H1 (cell line): ENCODE results near the gene TXNDC5. TPM values are rescaled to one million over a fixed set of nuclear protein-coding genes. Genes with fewer than 3 reads are reported as not detected.

Source experiments
- CTCF ChIA-PET: fragments of 300-600 bp; sonication (Branson Sonifier 250); formaldehyde crosslinking; loops from one replicate; lab custom pipeline; 2021; ENCODE audit not compliant: partially characterized antibody; lab: Charles Lee
- POLR2A ChIA-PET: fragments of 300-600 bp; sonication (Branson Sonifier 250); formaldehyde crosslinking; loops from one replicate; lab custom pipeline; 2021; ENCODE audit warnings: inconsistent platforms; ENCODE audit not compliant: partially characterized antibody; lab: Charles Lee
- DNase-seq, 2 experiments: peaks; one replicate each; pipeline versions ENCODE4 v3.0.0 to v3.0.0-alpha.2; 2010 to 2022; ENCODE audit warnings: low spot score in 2 of 2, low read depth in 1 of 2, mixed read lengths in 1 of 2
- FAIRE-seq: peaks from 2 replicates; lab custom pipeline; 2011; peaks lifted over from hg19 to GRCh38; lab: Jason Lieb, UNC
- H2AFZ ChIP-seq: 2 replicates; pipeline ENCODE4 v1.8.1; 2012; ENCODE audit warnings: low read length, inconsistent platforms
- H2AK5ac ChIP-seq: 2 replicates; pipeline ENCODE4 v1.6.1; 2013; ENCODE audit warnings: low read depth, low read length
- H2BK120ac ChIP-seq: replicated peaks from 2 replicates; pipeline ENCODE3; 2013; ENCODE audit warnings: low read depth, low read length, inconsistent platforms
- H2BK12ac ChIP-seq: 2 replicates; pipeline ENCODE4 v1.6.1; 2013; ENCODE audit warnings: low read depth, low read length
- H2BK15ac ChIP-seq: 2 replicates; pipeline ENCODE4 v1.6.1; 2013; ENCODE audit warnings: low read length
- H2BK20ac ChIP-seq: 2 replicates; pipeline ENCODE4 v1.6.1; 2013; ENCODE audit warnings: low read length
- H2BK5ac ChIP-seq: 2 replicates; pipeline ENCODE4 v1.6.1; 2013; ENCODE audit warnings: low read depth, low read length
- H3K14ac ChIP-seq: 2 replicates; pipeline ENCODE4 v1.6.1; 2013; ENCODE audit warnings: inconsistent platforms; ENCODE audit not compliant: insufficient read length
- H3K18ac ChIP-seq: 2 replicates; pipeline ENCODE4 v1.6.1; 2013; ENCODE audit warnings: low read length; ENCODE audit errors: extremely low read depth
- H3K23ac ChIP-seq: 2 replicates; pipeline ENCODE4 v1.6.1; 2013; ENCODE audit warnings: inconsistent platforms; ENCODE audit not compliant: insufficient read length
- H3K23me2 ChIP-seq: 2 replicates; pipeline ENCODE4 v1.6.1; 2013; ENCODE audit warnings: low read depth, low read length
- H3K27ac ChIP-seq: 2 replicates; pipeline ENCODE4 v1.6.1; 2011; ENCODE audit warnings: low read depth, low read length, inconsistent platforms
- H3K27me3 ChIP-seq, 4 experiments: replicated peaks in 1 of 4; 1 replicate in 1 of 4; 2 replicates in 3 of 4; pipeline versions ENCODE4 v1.6.1 to v1.8.1; 2011 to 2013; ENCODE audit warnings: low read length in 3 of 4, mild to moderate bottlenecking in 3 of 4, inconsistent platforms in 2 of 4, mixed read lengths in 2 of 4, moderate library complexity in 1 of 4; ENCODE audit not compliant: control insufficient read depth in 3 of 4, insufficient read depth in 3 of 4; ENCODE audit errors: extremely low read depth in 1 of 4
- H3K36me3 ChIP-seq, 4 experiments: 2 replicates each; pipeline versions ENCODE4 v1.6.1 to v1.8.1; 2011 to 2013; ENCODE audit warnings: mild to moderate bottlenecking in 4 of 4, low read length in 3 of 4, moderate library complexity in 2 of 4, control low read depth in 1 of 4, inconsistent platforms in 1 of 4; ENCODE audit not compliant: insufficient read depth in 4 of 4, control insufficient read depth in 2 of 4
- H3K4ac ChIP-seq: replicated peaks from 2 replicates; pipeline ENCODE3; 2013; ENCODE audit warnings: low read length, low read depth, mixed read lengths, inconsistent platforms; ENCODE audit not compliant: insufficient read length
- H3K4me1 ChIP-seq, 4 experiments: replicated peaks in 1 of 4; 1 replicate in 1 of 4; 2 replicates in 3 of 4; pipeline versions ENCODE4 v1.6.1 to v1.8.1; 2011 to 2013; ENCODE audit warnings: low read length in 3 of 4, inconsistent platforms in 2 of 4, mixed read lengths in 1 of 4; ENCODE audit not compliant: insufficient read depth in 4 of 4, control insufficient read depth in 3 of 4
- H3K4me2 ChIP-seq, 2 experiments: 2 replicates each; pipeline versions ENCODE4 v1.6.1 to v1.8.1; 2011 to 2013; ENCODE audit warnings: low read depth in 2 of 2, low read length in 2 of 2, control low read depth in 1 of 2, inconsistent platforms in 1 of 2, mild to moderate bottlenecking in 1 of 2; ENCODE audit not compliant: insufficient read depth in 1 of 2
- H3K4me3 ChIP-seq, 4 experiments: fragments of 200-600, 300-600 bp in 1 of 4; sonication (generic), shearing (Covaris generic), sonication (Bioruptor Twin) in 1 of 4; 2 replicates each; pipeline versions ENCODE4 v1.5.1 to v1.8.1; 2011 to 2016; ENCODE audit warnings: low read length in 4 of 4, low read depth in 3 of 4, control low read depth in 2 of 4, inconsistent platforms in 2 of 4, mild to moderate bottlenecking in 2 of 4, mixed read lengths in 1 of 4, moderate library complexity in 1 of 4; ENCODE audit not compliant: insufficient read depth in 2 of 4; ENCODE audit errors: extremely low read depth in 1 of 4
- H3K56ac ChIP-seq: replicated peaks from 2 replicates; pipeline ENCODE3; 2013; ENCODE audit warnings: low read depth, mild to moderate bottlenecking, mixed read lengths, low read length, inconsistent platforms; ENCODE audit not compliant: insufficient read length
- H3K79me1 ChIP-seq: 2 replicates; pipeline ENCODE4 v1.6.1; 2013; ENCODE audit warnings: low read depth, low read length, control low read depth
- H3K79me2 ChIP-seq, 2 experiments: 2 replicates each; pipeline versions ENCODE4 v1.6.1 to v1.8.1; 2012 to 2013; ENCODE audit warnings: low read length in 2 of 2, mild to moderate bottlenecking in 2 of 2, inconsistent platforms in 1 of 2; ENCODE audit not compliant: insufficient read depth in 2 of 2, control insufficient read depth in 1 of 2
- H3K9ac ChIP-seq, 4 experiments: replicated peaks in 1 of 4; 1 replicate in 1 of 4; 2 replicates in 3 of 4; pipeline versions ENCODE4 v1.6.1 to v1.8.1; 2011 to 2013; ENCODE audit warnings: low read depth in 3 of 4, low read length in 3 of 4, control low read depth in 2 of 4, mild to moderate bottlenecking in 2 of 4, moderate library complexity in 2 of 4, inconsistent platforms in 1 of 4; ENCODE audit errors: extremely low read depth in 1 of 4
- H3K9me3 ChIP-seq, 2 experiments: 2 replicates each; pipeline versions ENCODE4 v1.6.1 to v1.8.1; 2012 to 2013; ENCODE audit warnings: mild to moderate bottlenecking in 2 of 2, moderate library complexity in 2 of 2, control low read depth in 1 of 2, inconsistent platforms in 1 of 2, low read depth in 1 of 2, low read length in 1 of 2, mixed read lengths in 1 of 2; ENCODE audit not compliant: insufficient read depth in 2 of 2
- H4K20me1 ChIP-seq, 2 experiments: replicated peaks in 1 of 2; 2 replicates each; pipeline versions ENCODE3 to v1.8.1; 2011 to 2013; ENCODE audit warnings: inconsistent platforms in 2 of 2, low read length in 2 of 2, mild to moderate bottlenecking in 1 of 2; ENCODE audit not compliant: insufficient read depth in 2 of 2, control insufficient read depth in 1 of 2
- H4K5ac ChIP-seq: 2 replicates; pipeline ENCODE4 v1.6.1; 2013; ENCODE audit warnings: low read length, low read depth, mixed read lengths, inconsistent platforms; ENCODE audit not compliant: insufficient read length
- H4K8ac ChIP-seq: 2 replicates; pipeline ENCODE4 v1.8.0; 2013; ENCODE audit warnings: mild to moderate bottlenecking, moderate library complexity, low read length, inconsistent platforms; ENCODE audit not compliant: insufficient read depth; ENCODE audit errors: extremely low read depth
- H4K91ac ChIP-seq: replicated peaks from 2 replicates; pipeline ENCODE3; 2013; ENCODE audit warnings: low read length, mixed read lengths, inconsistent platforms; ENCODE audit not compliant: insufficient read length
- BCL11A ChIP-seq, 2 experiments: IDR thresholded peaks; one replicate each; pipeline ENCODE4 v1.6.1; 2011; ENCODE audit warnings: low read depth in 2 of 2, low read length in 2 of 2, mild to moderate bottlenecking in 2 of 2
- KDM1A ChIP-seq: fragments of 200-600, 300-600 bp; sonication (generic); IDR thresholded peaks from 2 replicates; pipeline ENCODE4 v1.7.1; 2016; ENCODE audit warnings: mild to moderate bottlenecking, low read length, borderline replicate concordance
- SRF ChIP-seq: IDR thresholded peaks from 2 replicates; pipeline ENCODE4 v1.6.1; 2011; ENCODE audit warnings: mild to moderate bottlenecking, low read depth, low read length, moderate library complexity
- SUZ12 ChIP-seq: fragments of 200-600 bp; sonication (generic); IDR thresholded peaks from 2 replicates; pipeline ENCODE4 v1.6.1; 2012; ENCODE audit warnings: mild to moderate bottlenecking, inconsistent platforms, low read length, moderate library complexity, mixed read lengths
- TBP ChIP-seq: IDR thresholded peaks from 2 replicates; pipeline ENCODE4 v1.6.1; 2011; ENCODE audit warnings: low read depth, low read length, improper control_type of control experiment
- TEAD4 ChIP-seq: IDR thresholded peaks from 2 replicates; pipeline ENCODE4 v1.6.1; 2012; ENCODE audit warnings: low read depth, low read length, inconsistent platforms, mixed read lengths
- WGBS, 2 experiments: shearing (Covaris generic) in 1 of 2; methylation state at CpG; one replicate each; pipeline versions ENCODE4 v1.1.6 to v1.1.7; 2013 to 2015; ENCODE audit warnings: low lambda C conversion rate in 2 of 2, mixed read lengths in 2 of 2, inconsistent platforms in 1 of 2, low coverage in 1 of 2, missing lambda C conversion rate in 1 of 2; ENCODE audit not compliant: insufficient replicate concordance in 2 of 2, insufficient coverage in 1 of 2, insufficient read length in 1 of 2; ENCODE audit errors: extremely low coverage in 1 of 2, missing lambda C conversion rate in 1 of 2; 5-methylcytosine and 5-hydroxymethylcytosine counted together
- polyA plus RNA-seq, 7 experiments: library from polyadenylated mRNA; depleted of rRNA in 3 of 7; stranded (reverse) in 5 of 7; unstranded in 2 of 7; fragments of >200 nt in 5 of 7; fragments of 200-250 nt in 2 of 7; gene quantifications; 1 replicate in 5 of 7; 2 replicates in 1 of 7; 4 replicates in 1 of 7; pipeline versions ENCODE4 v1.2.1 to v1.2.3, GENCODE V29; 2011 to 2013; ENCODE audit warnings: missing spikeins in 2 of 7, mixed read lengths in 2 of 7
- total RNA-seq: library from RNA; stranded (reverse); fragmentation: NEBNext Ultra II Directional; extraction: Animal tissue kit (Norgen Biotek cat#: 25700); gene quantifications from 2 replicates; pipeline ENCODE4 v1.2.1, GENCODE V29; 2021
- TF ChIP-seq, protein P1 (sequence below): IDR thresholded peaks from 2 replicates; pipeline ENCODE4 v1.6.1; 2011; ENCODE audit warnings: low read depth, mild to moderate bottlenecking, low read length; ENCODE audit not compliant: insufficient read depth

TXNDC5 gene
- total and polyA plus RNA-seq, 2 of the 8 experiments (the other 6 are each of a cell fraction or from before 2014, with no cell fraction given): 114 to 172 TPM

DNA sequence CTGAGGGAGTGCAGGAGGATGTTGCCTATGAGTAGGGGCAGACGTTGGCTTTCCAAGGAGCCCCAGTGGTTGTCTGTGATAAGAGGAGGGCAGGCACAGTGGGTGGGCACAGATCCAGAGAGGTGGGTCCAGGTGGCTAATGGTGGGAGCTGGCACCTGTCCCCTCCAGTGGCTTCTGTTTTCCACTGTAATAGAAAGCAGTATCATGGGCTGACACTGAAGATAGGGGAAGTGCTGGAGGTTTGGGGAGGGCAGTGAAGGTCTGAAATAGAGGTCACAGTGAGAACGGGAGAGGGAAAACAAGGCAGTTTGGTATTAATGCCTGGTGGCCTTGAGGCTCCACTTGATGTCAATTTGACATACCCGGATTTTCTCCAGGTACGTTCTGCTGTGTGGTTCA is 10.5 kb upstream of the TXNDC5 start:
- H3K4me1 ChIP-seq: no peaks in the 10 kb centered on the region
- H2AFZ ChIP-seq: no peak overlapping the region
- no peak overlapping the region for H3K4me2 ChIP-seq
- H3K23ac ChIP-seq: no peak overlapping the region
- CTCF ChIA-PET: no interaction called here
- no peak overlapping the region for H2BK120ac ChIP-seq
- 89% methylated on average over 4 of the region's 4 CpGs; no CpG with 5 or more reads in 1 of the 2 experiments for WGBS, 2 experiments
- no peaks in the 10 kb centered on the region for H3K36me3 ChIP-seq
- H4K8ac ChIP-seq: no peak overlapping the region
- H2BK20ac ChIP-seq: no peak overlapping the region
- H4K5ac ChIP-seq: no peak overlapping the region
- no peak overlapping the region for H3K9ac ChIP-seq
- no peak overlapping the region for H2BK12ac ChIP-seq
- H3K27me3 ChIP-seq: no peaks in the 10 kb centered on the region
- H3K4me3 ChIP-seq: no peak overlapping the region
- no peaks in the 10 kb centered on the region for H3K79me2 ChIP-seq
- no peak overlapping the region for H2AK5ac ChIP-seq
- H2BK5ac ChIP-seq: no peak overlapping the region
- H4K20me1 ChIP-seq: no peaks in the 10 kb centered on the region
- DNase-seq: no peak
- no peaks in the 10 kb centered on the region for H3K23me2 ChIP-seq
- H3K18ac ChIP-seq: no peak overlapping the region
- H3K56ac ChIP-seq: no peak overlapping the region
- H3K4ac ChIP-seq: no peak overlapping the region
- FAIRE-seq: no peak
- peaks cover 6 to 14% of the 10 kb centered on the region in 2 experiments; a peak in 3 of 4 replicates for H3K9me3 ChIP-seq
- no peak overlapping the region for H2BK15ac ChIP-seq
- H3K79me1 ChIP-seq: no peaks in the 10 kb centered on the region; the same call in 1 of the 2 replicates
- POLR2A ChIA-PET: interaction anchor here (0.7 to 1.5 kb wide), 2 partner anchors 10 to 12 kb away, joined by 3 read pairs; partner anchors contain the start of gene TXNDC5
- no peak overlapping the region for H3K14ac ChIP-seq
- no peak overlapping the region for H3K27ac ChIP-seq
- H4K91ac ChIP-seq: no peak overlapping the region
- TF ChIP-seq TBP: no peak
- TF ChIP-seq, protein P1, sequence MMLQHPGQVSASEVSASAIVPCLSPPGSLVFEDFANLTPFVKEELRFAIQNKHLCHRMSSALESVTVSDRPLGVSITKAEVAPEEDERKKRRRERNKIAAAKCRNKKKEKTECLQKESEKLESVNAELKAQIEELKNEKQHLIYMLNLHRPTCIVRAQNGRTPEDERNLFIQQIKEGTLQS: no peak
- no peak for TF ChIP-seq BCL11A (IDR thresholded peaks at IDR 0.05; ENCODE audit: low read depth in 2 of 2, low read length in 2 of 2)
- no peak for TF ChIP-seq SUZ12
- TF ChIP-seq TEAD4: no peak
- TF ChIP-seq KDM1A: no peak
- no peak for TF ChIP-seq SRF
